ENCODE measurements around the gene RANBP17. TPM values are rescaled to one million over a fixed set of nuclear protein-coding genes. Genes with fewer than 3 reads are reported as not detected.
"Not testable (repeated sequence)": the region's sequence is repeated elsewhere in the genome, so short reads cannot be mapped to it uniquely, and the experiment has no call there.

RANBP17 gene
- total and polyA plus RNA-seq, 2 donors (not counting 1 experiment from before 2014, with no cell fraction given): not detected

DNA sequence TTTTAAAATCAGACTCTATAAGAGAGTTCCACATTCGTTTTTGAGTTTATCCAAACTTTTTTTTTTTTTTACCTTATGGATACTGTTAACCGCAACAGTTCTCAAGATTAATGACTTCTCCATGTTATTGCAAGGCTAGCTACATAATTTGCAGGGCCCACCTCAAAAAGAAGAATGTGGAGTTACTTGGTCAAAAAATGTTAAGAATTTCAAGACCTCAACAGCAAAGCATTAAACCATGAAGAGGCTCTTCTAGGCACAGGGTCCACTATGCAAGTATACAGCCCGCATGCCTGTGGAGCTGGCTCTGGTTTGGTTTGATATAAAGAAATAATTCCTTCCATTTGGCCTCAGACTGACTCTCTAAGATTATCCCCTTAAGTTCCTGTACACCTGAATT is 313.9 kb downstream of the RANBP17 start:
- POLR2A ChIA-PET: no interaction called here
- H3K27ac Mint-ChIP-seq: no peak overlapping the region

DNA sequence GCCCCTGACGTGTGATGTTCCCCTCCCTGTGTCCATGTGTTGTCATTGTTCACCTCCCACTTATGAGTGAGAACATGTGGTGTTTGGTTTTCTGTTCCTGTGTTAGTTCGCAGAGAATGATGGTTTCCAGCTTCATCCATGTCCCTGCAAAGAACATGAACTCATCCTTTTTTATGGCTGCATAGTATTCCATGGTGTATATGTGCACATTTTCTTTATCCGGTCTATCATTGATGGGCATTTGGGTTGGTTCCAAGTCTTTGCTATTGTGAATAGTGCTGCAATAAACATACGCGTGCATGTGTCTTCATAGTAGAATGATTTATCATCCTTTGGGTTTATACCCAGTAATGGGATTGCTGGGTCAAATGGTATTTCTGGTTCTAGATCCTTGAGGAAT is 316.4 kb downstream of the RANBP17 start:
- H2AFZ ChIP-seq (ENCODE audit: insufficient read depth, low read depth, low read length, poor library complexity, severe bottlenecking); H3K36me3 ChIP-seq (replicated peaks in 1 of 2; ENCODE audit: control extremely low read depth in 1 of 2, control insufficient read depth in 1 of 2, extremely low read depth in 1 of 2, insufficient read depth in 2 of 2, low read length in 1 of 2); H3K27me3 Mint-ChIP-seq; H3K4me1 Mint-ChIP-seq; H3K27me3 ChIP-seq (replicated peaks in 1 of 4; ENCODE audit: control extremely low read depth in 1 of 4, control insufficient read depth in 3 of 4, insufficient read depth in 4 of 4, low read length in 3 of 4); H3K4me1 ChIP-seq (ENCODE audit: control insufficient read depth in 2 of 2, insufficient read depth in 2 of 2, low read length in 2 of 2); DNase-seq; ATAC-seq (ENCODE audit: low read depth); H3K4me3 Mint-ChIP-seq; H3K4me2 ChIP-seq (replicated peaks; ENCODE audit: low read depth, low read length, poor library complexity, severe bottlenecking); intact Hi-C loops (cut with micrococcal nuclease); H3K9ac ChIP-seq (ENCODE audit: low read length); H4K20me1 ChIP-seq (ENCODE audit: control insufficient read depth, insufficient read depth, low read length, poor library complexity, severe bottlenecking); H3K79me2 ChIP-seq (ENCODE audit: control insufficient read depth, insufficient read depth, low read length); CTCF ChIA-PET; H3K9me3 Mint-ChIP-seq (ENCODE audit: insufficient read depth); H3K9me3 ChIP-seq (ENCODE audit: control extremely low read depth in 1 of 3, control insufficient read depth in 2 of 3, insufficient read depth in 1 of 3, low read length in 2 of 3); H3K27ac ChIP-seq (ENCODE audit: low read length in 2 of 2); POLR2A ChIA-PET; H3K27ac Mint-ChIP-seq; H3K4me3 ChIP-seq (ENCODE audit: control extremely low read depth in 1 of 5, extremely low read depth in 1 of 5, insufficient read depth in 1 of 5, low read depth in 2 of 5, low read length in 4 of 5): not testable (repeated sequence)
- WGBS (ENCODE audit: insufficient coverage): 100% methylated on average over 2 of the region's 5 CpGs

More for the DNA sequence above, 313.9 kb downstream of the RANBP17 start:
- no peaks in the 10 kb centered on the region for H3K4me1 ChIP-seq (ENCODE audit: control insufficient read depth in 2 of 2, insufficient read depth in 2 of 2, low read length in 2 of 2)
- no peak for DNase-seq
- no peak overlapping the region for H2AFZ ChIP-seq (ENCODE audit: insufficient read depth, low read depth, low read length, poor library complexity, severe bottlenecking)
- no peak overlapping the region for H3K27ac ChIP-seq (ENCODE audit: low read length in 2 of 2)
- no peaks in the 10 kb centered on the region for H3K4me1 Mint-ChIP-seq
- no peaks in the 10 kb centered on the region for H4K20me1 ChIP-seq (ENCODE audit: control insufficient read depth, insufficient read depth, low read length, poor library complexity, severe bottlenecking)
- no peaks in the 10 kb centered on the region for H3K9me3 ChIP-seq (ENCODE audit: control extremely low read depth in 1 of 3, control insufficient read depth in 2 of 3, insufficient read depth in 1 of 3, low read length in 2 of 3)
- no peaks in the 10 kb centered on the region for H3K9me3 Mint-ChIP-seq (ENCODE audit: insufficient read depth)
- H3K79me2 ChIP-seq (ENCODE audit: control insufficient read depth, insufficient read depth, low read length): no peaks in the 10 kb centered on the region
- intact Hi-C loops (cut with micrococcal nuclease): no loop called here
- H3K9ac ChIP-seq (ENCODE audit: low read length): no peak overlapping the region
- H3K4me3 ChIP-seq (ENCODE audit: control extremely low read depth in 1 of 5, extremely low read depth in 1 of 5, insufficient read depth in 1 of 5, low read depth in 2 of 5, low read length in 4 of 5): no peak overlapping the region
- H3K4me2 ChIP-seq (replicated peaks; ENCODE audit: low read depth, low read length, poor library complexity, severe bottlenecking): no peak overlapping the region
- ATAC-seq (ENCODE audit: low read depth): no peak
- CTCF ChIA-PET: no interaction called here
- H3K4me3 Mint-ChIP-seq: no peak overlapping the region
- no peaks in the 10 kb centered on the region for H3K36me3 ChIP-seq (replicated peaks in 1 of 2; ENCODE audit: control extremely low read depth in 1 of 2, control insufficient read depth in 1 of 2, extremely low read depth in 1 of 2, insufficient read depth in 2 of 2, low read length in 1 of 2)
- no peaks in the 10 kb centered on the region for H3K27me3 Mint-ChIP-seq
- no peaks in the 10 kb centered on the region for H3K27me3 ChIP-seq (replicated peaks in 1 of 4; ENCODE audit: control extremely low read depth in 1 of 4, control insufficient read depth in 3 of 4, insufficient read depth in 4 of 4, low read length in 3 of 4)
- no peak for TF ChIP-seq EZH2 (IDR thresholded peaks at IDR 0.05; ENCODE audit: borderline replicate concordance, insufficient read depth, low read depth, low read length, poor library complexity, severe bottlenecking)
- TF ChIP-seq CTCF (IDR thresholded peaks at IDR 0.05): no peak
- WGBS (ENCODE audit: insufficient coverage): no CpG with 5 or more reads among the region's 3 CpGs
